Measurements from ENCODE around the gene IQGAP2.

Gene IQGAP2

GRCh38 chr5:76380346-76381066 is 22.6 kb upstream of the IQGAP2 start:
- Histone ChIP-seq H3K9me3 (ENCODE audit: low read depth, low read length) (no peaks in the 10 kb centered on the region), H3K27ac (no peak overlapping the region), H3K36me3 (ENCODE audit: insufficient read depth, low read length) (no peaks in the 10 kb centered on the region), H3K4me3 (no peak overlapping the region), H3K9ac (ENCODE audit: insufficient read length) (no peak overlapping the region)
- no peak for DNase-seq (ENCODE audit: low read depth, low spot score)
- TF ChIP-seq FOXP2 (optimal IDR thresholded peaks at IDR 0.05; ENCODE audit: control extremely low read depth, extremely low read length, insufficient read depth) (no peak), EZH2 (IDR thresholded peaks at IDR 0.05) (no peak), POLR2AphosphoS5 (IDR thresholded peaks at IDR 0.05; ENCODE audit: borderline replicate concordance, low read depth, low read length) (no peak)

- no peak overlapping the region for H3K9ac ChIP-seq (ENCODE audit: insufficient read length)
- H3K36me3 ChIP-seq (ENCODE audit: insufficient read depth, low read length) = no peaks in the 10 kb centered on the region
- H3K9me3 ChIP-seq (ENCODE audit: low read depth, low read length) = no peaks in the 10 kb centered on the region
- no peak for TF ChIP-seq POLR2AphosphoS5 (IDR thresholded peaks at IDR 0.05; ENCODE audit: borderline replicate concordance, low read depth, low read length)
- no peak for TF ChIP-seq EZH2 (IDR thresholded peaks at IDR 0.05)
- TF ChIP-seq FOXP2 (optimal IDR thresholded peaks at IDR 0.05; ENCODE audit: control extremely low read depth, extremely low read length, insufficient read depth) = no peak
- no peak overlapping the region for H3K27ac ChIP-seq
- no peak for DNase-seq (ENCODE audit: low read depth, low spot score)
- no peak overlapping the region for H3K4me3 ChIP-seq
Observed at GRCh38 chr5:76383126-76383832, 19.8 kb upstream of the IQGAP2 start.

GRCh38 chr5:76384189-76384588 is 18.9 kb upstream of the IQGAP2 start:
- Histone ChIP-seq H3K27ac (no peak overlapping the region), H3K9me3 (ENCODE audit: low read depth, low read length) (no peaks in the 10 kb centered on the region), H3K4me3 (no peak overlapping the region), H3K9ac (ENCODE audit: insufficient read length) (no peak overlapping the region), H3K36me3 (ENCODE audit: insufficient read depth, low read length) (no peaks in the 10 kb centered on the region)
- DNase-seq (ENCODE audit: low read depth, low spot score) = no peak
- no peak for TF ChIP-seq EZH2 (IDR thresholded peaks at IDR 0.05)
- no peak for TF ChIP-seq POLR2AphosphoS5 (IDR thresholded peaks at IDR 0.05; ENCODE audit: borderline replicate concordance, low read depth, low read length)
- TF ChIP-seq FOXP2 (optimal IDR thresholded peaks at IDR 0.05; ENCODE audit: control extremely low read depth, extremely low read length, insufficient read depth) = no peak

- no peak overlapping the region for H3K4me3 ChIP-seq
- no peaks in the 10 kb centered on the region for H3K9me3 ChIP-seq (ENCODE audit: low read depth, low read length)
- TF ChIP-seq EZH2 (IDR thresholded peaks at IDR 0.05) = no peak
- TF ChIP-seq POLR2AphosphoS5 (IDR thresholded peaks at IDR 0.05; ENCODE audit: borderline replicate concordance, low read depth, low read length) = no peak
- no peak for TF ChIP-seq FOXP2 (optimal IDR thresholded peaks at IDR 0.05; ENCODE audit: control extremely low read depth, extremely low read length, insufficient read depth)
- H3K9ac ChIP-seq (ENCODE audit: insufficient read length) = no peak overlapping the region
- no peak overlapping the region for H3K27ac ChIP-seq
- DNase-seq (ENCODE audit: low read depth, low spot score) = no peak
- H3K36me3 ChIP-seq (ENCODE audit: insufficient read depth, low read length) = no peaks in the 10 kb centered on the region
Observed at GRCh38 chr5:76384705-76385104, 18.4 kb upstream of the IQGAP2 start.

- Histone ChIP-seq H3K4me3 (no peak overlapping the region), H3K36me3 (ENCODE audit: insufficient read depth, low read length) (no peaks in the 10 kb centered on the region), H3K27ac (no peak overlapping the region), H3K9me3 (ENCODE audit: low read depth, low read length) (no peaks in the 10 kb centered on the region), H3K9ac (ENCODE audit: insufficient read length) (no peak overlapping the region)
- no peak for DNase-seq (ENCODE audit: low read depth, low spot score)
- no peak for TF ChIP-seq POLR2AphosphoS5 (IDR thresholded peaks at IDR 0.05; ENCODE audit: borderline replicate concordance, low read depth, low read length)
- no peak for TF ChIP-seq FOXP2 (optimal IDR thresholded peaks at IDR 0.05; ENCODE audit: control extremely low read depth, extremely low read length, insufficient read depth)
- TF ChIP-seq EZH2 (IDR thresholded peaks at IDR 0.05) = no peak
Observed at GRCh38 chr5:76385540-76385939, 17.5 kb upstream of the IQGAP2 start.

GRCh38 chr5:76386360-76386759 is 16.7 kb upstream of the IQGAP2 start:
- Histone ChIP-seq H3K4me3 (no peak overlapping the region), H3K27ac (no peak overlapping the region)
- TF ChIP-seq EZH2 (IDR thresholded peaks at IDR 0.05) (no peak), POLR2AphosphoS5 (IDR thresholded peaks at IDR 0.05; ENCODE audit: borderline replicate concordance, low read depth, low read length) (no peak)

GRCh38 chr5:76388236-76388635 is 14.8 kb upstream of the IQGAP2 start:
- Histone ChIP-seq H3K36me3 (ENCODE audit: insufficient read depth, low read length) (no peaks in the 10 kb centered on the region), H3K4me3 (no peak overlapping the region), H3K27ac (no peak overlapping the region), H3K9me3 (ENCODE audit: low read depth, low read length) (no peaks in the 10 kb centered on the region), H3K9ac (ENCODE audit: insufficient read length) (no peak overlapping the region)
- no peak for TF ChIP-seq EZH2 (IDR thresholded peaks at IDR 0.05)
- TF ChIP-seq POLR2AphosphoS5 (IDR thresholded peaks at IDR 0.05; ENCODE audit: borderline replicate concordance, low read depth, low read length) = no peak
- TF ChIP-seq FOXP2 (optimal IDR thresholded peaks at IDR 0.05; ENCODE audit: control extremely low read depth, extremely low read length, insufficient read depth) = no peak
- DNase-seq (ENCODE audit: low read depth, low spot score) = no peak

More at GRCh38 chr5:76386360-76386759, 16.7 kb upstream of the IQGAP2 start:
- Histone ChIP-seq H3K9me3 (ENCODE audit: low read depth, low read length) (no peaks in the 10 kb centered on the region), H3K9ac (ENCODE audit: insufficient read length) (no peak overlapping the region), H3K36me3 (ENCODE audit: insufficient read depth, low read length) (no peaks in the 10 kb centered on the region)
- DNase-seq (ENCODE audit: low read depth, low spot score) = no peak

- no peak overlapping the region for H3K27ac ChIP-seq
- H3K4me3 ChIP-seq = no peak overlapping the region
- no peaks in the 10 kb centered on the region for H3K36me3 ChIP-seq (ENCODE audit: insufficient read depth, low read length)
- no peak for DNase-seq (ENCODE audit: low read depth, low spot score)
- H3K9me3 ChIP-seq (ENCODE audit: low read depth, low read length) = no peaks in the 10 kb centered on the region
- H3K9ac ChIP-seq (ENCODE audit: insufficient read length) = no peak overlapping the region
- TF ChIP-seq EZH2 (IDR thresholded peaks at IDR 0.05) = no peak
- TF ChIP-seq POLR2AphosphoS5 (IDR thresholded peaks at IDR 0.05; ENCODE audit: borderline replicate concordance, low read depth, low read length) = no peak
- no peak for TF ChIP-seq FOXP2 (optimal IDR thresholded peaks at IDR 0.05; ENCODE audit: control extremely low read depth, extremely low read length, insufficient read depth)
Observed at GRCh38 chr5:76388791-76389512, 14.1 kb upstream of the IQGAP2 start.
